GM10248 (cell line): ENCODE measurements around the gene WDR49.

ENCODE experiments used
- CTCF ChIA-PET: fragments of 300-600 bp; sonication (Branson Sonifier 250); formaldehyde crosslinking; extraction: SDS; loops from one replicate; lab custom pipeline; 2021; ENCODE audit warnings: antibody characterized with exemption; lab: Yijun Ruan, JAX
- POLR2A ChIA-PET: fragments of 350-650 bp; sonication (Branson Sonifier 250); formaldehyde crosslinking; extraction: SDS; loops from one replicate; lab custom pipeline; 2020; ENCODE audit warnings: antibody characterized with exemption; lab: Yijun Ruan, JAX
- DNase-seq: peaks from one replicate; pipeline ENCODE4 v3.0.0; 2012; ENCODE audit errors: extremely low spot score
- TF ChIP-seq, protein P1 (sequence below): IDR thresholded peaks from 2 replicates; pipeline ENCODE4 v1.5.1; 2012; ENCODE audit warnings: mild to moderate bottlenecking, low read depth; ENCODE audit errors: extremely low read depth, missing control alignments, control extremely low read depth

Gene WDR49

GRCh38 chr3:167653760-167654159 is at the start of gene WDR49:
Gene WDR49, minus strand, starts transcription at chr3:167653942. Its CDS starts 517 bp downstream, at chr3:167653425.
- CTCF ChIA-PET, result interaction anchor here (0.8 to 4.0 kb wide), 5 partner anchors 9 to 24 kb away, joined by 3 to 12 read pairs (median 4); no protein-coding TSS in a partner anchor
- DNase-seq, result peak; percentile 10
- TF ChIP-seq, protein P1, sequence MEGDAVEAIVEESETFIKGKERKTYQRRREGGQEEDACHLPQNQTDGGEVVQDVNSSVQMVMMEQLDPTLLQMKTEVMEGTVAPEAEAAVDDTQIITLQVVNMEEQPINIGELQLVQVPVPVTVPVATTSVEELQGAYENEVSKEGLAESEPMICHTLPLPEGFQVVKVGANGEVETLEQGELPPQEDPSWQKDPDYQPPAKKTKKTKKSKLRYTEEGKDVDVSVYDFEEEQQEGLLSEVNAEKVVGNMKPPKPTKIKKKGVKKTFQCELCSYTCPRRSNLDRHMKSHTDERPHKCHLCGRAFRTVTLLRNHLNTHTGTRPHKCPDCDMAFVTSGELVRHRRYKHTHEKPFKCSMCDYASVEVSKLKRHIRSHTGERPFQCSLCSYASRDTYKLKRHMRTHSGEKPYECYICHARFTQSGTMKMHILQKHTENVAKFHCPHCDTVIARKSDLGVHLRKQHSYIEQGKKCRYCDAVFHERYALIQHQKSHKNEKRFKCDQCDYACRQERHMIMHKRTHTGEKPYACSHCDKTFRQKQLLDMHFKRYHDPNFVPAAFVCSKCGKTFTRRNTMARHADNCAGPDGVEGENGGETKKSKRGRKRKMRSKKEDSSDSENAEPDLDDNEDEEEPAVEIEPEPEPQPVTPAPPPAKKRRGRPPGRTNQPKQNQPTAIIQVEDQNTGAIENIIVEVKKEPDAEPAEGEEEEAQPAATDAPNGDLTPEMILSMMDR, result no peak
- POLR2A ChIA-PET, result no interaction called here

- CTCF ChIA-PET, result interaction anchor here (0.7 to 1.1 kb wide), 2 partner anchors 16 to 290 kb away, joined by 3 read pairs; no protein-coding TSS in a partner anchor
- DNase-seq, result no peak
- POLR2A ChIA-PET, result no interaction called here
- TF ChIP-seq, protein P1, result no peak
Observed at GRCh38 chr3:167700926-167701325, 47.2 kb upstream of the WDR49 start.

DNA sequence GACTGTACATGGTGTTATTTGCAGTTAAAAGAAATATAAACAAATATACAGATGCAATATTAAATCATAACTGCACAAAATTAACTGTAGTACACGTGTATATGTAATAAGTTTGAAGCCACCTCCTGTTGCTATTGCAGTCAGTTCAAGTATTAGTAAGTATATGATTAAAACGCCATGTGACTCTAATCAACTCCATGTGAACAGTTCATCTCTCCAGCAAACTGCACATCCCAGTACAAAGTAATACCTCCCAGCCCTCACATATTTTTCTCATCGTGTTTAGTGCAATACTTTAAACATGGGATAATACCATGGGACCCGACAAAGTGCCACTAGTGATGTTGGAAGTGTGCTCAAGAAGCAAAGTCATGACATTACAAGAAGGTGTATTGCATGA is 46.3 kb upstream of the WDR49 start:
- TF ChIP-seq, protein P1, result no peak
- POLR2A ChIA-PET, result no interaction called here
- CTCF ChIA-PET, result interaction anchor here (1.1 kb wide), 1 partner anchor 8 kb away, joined by 4 read pairs; no protein-coding TSS in a partner anchor
- no peak for DNase-seq

DNA sequence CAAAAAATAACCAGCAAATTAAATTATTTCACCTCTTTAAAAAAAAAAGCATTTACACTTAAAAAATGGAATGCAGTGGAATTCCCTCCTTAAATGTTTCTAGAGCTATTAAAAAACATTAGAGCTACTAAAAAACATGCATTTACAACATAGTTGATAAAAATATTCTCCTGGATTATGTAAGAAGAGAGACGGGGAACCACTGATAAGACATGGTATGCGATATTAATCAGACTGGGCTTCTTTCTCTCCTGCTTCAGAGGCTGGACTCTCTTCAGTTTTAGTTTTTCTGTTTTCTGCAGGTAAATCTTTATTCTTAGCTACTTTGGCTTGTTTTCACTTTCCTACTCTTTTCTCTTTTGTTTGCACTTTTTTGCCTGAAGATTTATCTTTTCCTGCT is 40.4 kb upstream of the WDR49 start:
- CTCF ChIA-PET, result interaction anchor here (0.6 to 2.8 kb wide), 5 partner anchors 9 to 26 kb away, joined by 3 to 29 read pairs (median 5); no protein-coding TSS in a partner anchor
- no peak for DNase-seq
- TF ChIP-seq, protein P1, result no peak
- POLR2A ChIA-PET, result interaction anchor here (0.7 kb wide), 1 partner anchor 61 kb away, joined by 5 read pairs; no protein-coding TSS in a partner anchor

DNA sequence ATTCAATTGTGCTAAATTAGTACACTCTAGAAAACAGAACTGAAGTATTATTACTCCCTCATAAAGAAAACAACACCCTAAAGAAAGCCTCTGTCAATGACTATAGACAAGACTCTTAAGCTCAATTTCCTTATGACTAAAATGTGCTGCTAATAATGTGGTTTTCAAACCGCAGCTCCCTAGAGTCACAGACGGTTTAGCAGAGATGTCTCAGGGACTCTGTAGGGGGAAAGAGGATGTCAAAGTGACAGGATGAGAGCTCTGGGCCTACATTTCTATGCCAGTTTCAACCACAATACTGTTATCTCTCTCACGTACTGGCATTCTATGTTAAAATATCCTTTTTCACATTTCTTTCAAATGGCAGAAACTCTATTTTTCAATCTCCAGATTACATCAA is 37.6 kb upstream of the WDR49 start:
- ChIA-PET CTCF (interaction anchor here (1.1 to 2.1 kb wide), 2 partner anchors 18 to 311 kb away, joined by 4 to 6 read pairs; partner anchors contain the start of gene ZBBX), POLR2A (no interaction called here)
- DNase-seq, result peak; percentile 63
- TF ChIP-seq, protein P1, result no peak

GRCh38 chr3:167684388-167684993 is 30.7 kb upstream of the WDR49 start:
- CTCF ChIA-PET, result interaction anchor here (0.7 to 3.4 kb wide), 23 partner anchors 9 to 304 kb away, joined by 3 to 32 read pairs (median 4); partner anchors contain the start of gene ZBBX
- peak; percentile 36 for DNase-seq
- TF ChIP-seq, protein P1, result peak; percentile 61
- POLR2A ChIA-PET, result no interaction called here
